AG04449 (cell line): ENCODE measurements around the gene SAMD11.
A peak's percentile ranks its signal among the peaks of the same experiment; 100 is the strongest.

Experiments
- CTCF ChIA-PET: fragments of 350-600 bp; formaldehyde crosslinking; extraction: SDS; loops from one replicate; lab custom pipeline; 2021; ENCODE audit warnings: antibody characterized with exemption; lab: Yijun Ruan, JAX
- POLR2A ChIA-PET: fragments of 400-600, 350-600 bp; formaldehyde crosslinking; extraction: SDS; loops from one replicate; lab custom pipeline; 2020; ENCODE audit warnings: antibody characterized with exemption, inconsistent platforms; lab: Yijun Ruan, JAX
- DNase-seq: peaks from one replicate; pipeline ENCODE4 v3.0.0-alpha.2; 2010; ENCODE audit warnings: low read depth, low spot score
- H3K4me3 ChIP-seq: 2 replicates; pipeline ENCODE4 v1.5.1; 2011; ENCODE audit warnings: low read depth, mild to moderate bottlenecking, control low read depth, low read length
- CTCF ChIP-seq: IDR thresholded peaks from one replicate; pipeline ENCODE4 v1.5.1; 2011; ENCODE audit warnings: mild to moderate bottlenecking, moderate library complexity, low read length, control low read depth, inconsistent platforms; ENCODE audit not compliant: insufficient read depth; ENCODE audit errors: missing control alignments

SAMD11 gene

GRCh38 chr1:966135-966703 is 42.5 kb downstream of the SAMD11 start, which contains the start of gene PLEKHN1:
TSS of gene PLEKHN1 (plus strand) at chr1:966482. CDS start at chr1:966532, 50 bp downstream.
- H3K4me3 ChIP-seq, result peak within 1 kb of the TSS; percentile 72
- no peak for DNase-seq
- CTCF ChIA-PET, result interaction anchor here (0.6 to 2.2 kb wide), 6 partner anchors 10 to 98 kb away, joined by 3 to 13 read pairs (median 4); no protein-coding TSS in a partner anchor
- POLR2A ChIA-PET, result interaction anchor here (0.8 to 2.3 kb wide), 4 partner anchors 10 to 58 kb away, joined by 3 to 8 read pairs (median 4); no protein-coding TSS in a partner anchor
- TF ChIP-seq CTCF, result no peak

- CTCF ChIA-PET, result interaction anchor here (0.6 to 2.2 kb wide), 9 partner anchors 9 to 97 kb away, joined by 3 to 13 read pairs (median 3); no protein-coding TSS in a partner anchor
- no peak for TF ChIP-seq CTCF
Measured at GRCh38 chr1:966704-967300, 43.1 kb downstream of the SAMD11 start.

GRCh38 chr1:967466-968343 is 44.0 kb downstream of the SAMD11 start:
- H3K4me3 ChIP-seq, result no peak overlapping the region
- TF ChIP-seq CTCF, result no peak
- CTCF ChIA-PET, result interaction anchor here (0.6 to 2.2 kb wide), 7 partner anchors 8 to 98 kb away, joined by 3 to 13 read pairs (median 3); no protein-coding TSS in a partner anchor
- POLR2A ChIA-PET, result interaction anchor here (0.7 to 2.3 kb wide), 3 partner anchors 8 to 26 kb away, joined by 3 to 8 read pairs (median 5); no protein-coding TSS in a partner anchor
- DNase-seq, result no peak

More at GRCh38 chr1:966704-967300, 43.1 kb downstream of the SAMD11 start:
- no peak for DNase-seq
- POLR2A ChIA-PET, result interaction anchor here (0.7 to 2.3 kb wide), 5 partner anchors 9 to 58 kb away, joined by 3 to 8 read pairs (median 4); no protein-coding TSS in a partner anchor
- H3K4me3 ChIP-seq, result peak overlapping the region; percentile 72

GRCh38 chr1:969260-969855 is 45.6 kb downstream of the SAMD11 start:
- DNase-seq, result no peak
- no peak for TF ChIP-seq CTCF
- POLR2A ChIA-PET, result no interaction called here
- CTCF ChIA-PET, result interaction anchor here (1.8 kb wide), 1 partner anchor 15 kb away, joined by 9 read pairs; no protein-coding TSS in a partner anchor
- H3K4me3 ChIP-seq, result no peak overlapping the region

- CTCF ChIA-PET, result interaction anchor here (0.9 to 3.4 kb wide), 2 partner anchors 8 to 13 kb away, joined by 3 to 27 read pairs; partner anchors contain the start of gene PERM1
Measured at GRCh38 chr1:970242-970972, 46.7 kb downstream of the SAMD11 start.

More at GRCh38 chr1:970242-970972, 46.7 kb downstream of the SAMD11 start:
- TF ChIP-seq CTCF, result no peak
- no peak overlapping the region for H3K4me3 ChIP-seq
- POLR2A ChIA-PET, result no interaction called here
- no peak for DNase-seq
